Hippocampal formation (tissue), 2 donors: Measurements from ENCODE around the gene ODAD4.
"Not testable (repeated sequence)": the region's sequence is repeated elsewhere in the genome, so short reads cannot be mapped to it uniquely, and the experiment has no call there.

Experiments used
- DNase-seq, 2 donors: peaks; one replicate each; lab custom pipeline; 2025; lab: John Stamatoyannopoulos, UW

ODAD4 gene

DNA sequence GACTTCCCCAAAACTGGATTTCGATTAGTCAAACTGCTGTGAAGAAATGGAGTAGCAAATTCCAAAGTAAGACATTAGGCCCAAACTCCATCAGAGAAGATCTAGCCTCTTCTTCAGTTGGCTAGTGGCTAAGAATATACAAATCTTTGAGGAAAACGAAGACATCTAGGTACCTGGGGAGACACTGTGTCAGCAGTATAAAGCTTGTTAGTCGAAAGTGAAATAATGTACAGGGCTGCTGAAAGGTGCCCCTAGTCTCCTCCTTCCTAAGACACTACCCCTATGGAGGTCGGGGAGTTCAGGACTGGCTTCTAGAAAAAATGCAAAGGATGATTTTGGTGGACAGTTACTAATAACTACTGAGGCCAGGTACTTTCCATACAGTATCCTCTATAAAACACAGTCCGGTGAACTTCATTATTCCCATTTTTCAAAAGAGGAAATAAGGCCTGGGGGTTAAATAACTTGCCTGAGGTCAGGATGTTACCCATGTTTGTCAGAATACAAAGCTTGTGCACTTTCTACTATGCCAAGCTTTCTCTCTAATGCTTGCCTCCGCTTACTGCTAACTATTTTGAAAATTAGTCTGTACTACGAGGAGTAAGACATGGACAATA, 71.9 kb downstream of the ODAD4 start:
- DNase-seq, result no peak

- DNase-seq, result peak in 1 of 2 donors; percentile 50
Measured at GRCh38 chr17:42002792-42003301, 72.4 kb downstream of the ODAD4 start.

- no peak for DNase-seq
Measured at GRCh38 chr17:42005166-42005565, 74.7 kb downstream of the ODAD4 start.

- peak; percentile 72 to 84 for DNase-seq
Measured at GRCh38 chr17:42009170-42009569, 78.8 kb downstream of the ODAD4 start.

DNA sequence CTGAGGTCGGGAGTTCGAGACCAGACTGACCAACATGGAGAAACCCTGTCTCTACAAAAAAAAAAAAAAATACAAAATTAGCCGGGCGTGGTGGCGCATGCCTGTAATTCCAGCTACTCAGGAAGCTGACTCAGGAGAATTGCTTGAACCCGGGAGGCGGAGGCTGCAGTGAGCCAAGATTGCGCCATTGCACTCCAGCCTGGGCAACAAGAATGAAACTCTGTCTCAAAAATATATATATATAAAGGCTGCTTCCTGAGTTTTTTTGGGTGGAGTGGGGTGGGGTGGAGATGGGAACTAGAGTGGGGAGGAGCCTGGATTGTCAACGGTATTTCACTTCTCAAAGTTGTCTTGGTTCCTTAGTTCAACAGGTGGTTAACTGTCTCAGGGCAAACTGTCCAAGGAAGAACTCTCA, 79.9 kb downstream of the ODAD4 start:
- not testable (repeated sequence) for DNase-seq

DNA sequence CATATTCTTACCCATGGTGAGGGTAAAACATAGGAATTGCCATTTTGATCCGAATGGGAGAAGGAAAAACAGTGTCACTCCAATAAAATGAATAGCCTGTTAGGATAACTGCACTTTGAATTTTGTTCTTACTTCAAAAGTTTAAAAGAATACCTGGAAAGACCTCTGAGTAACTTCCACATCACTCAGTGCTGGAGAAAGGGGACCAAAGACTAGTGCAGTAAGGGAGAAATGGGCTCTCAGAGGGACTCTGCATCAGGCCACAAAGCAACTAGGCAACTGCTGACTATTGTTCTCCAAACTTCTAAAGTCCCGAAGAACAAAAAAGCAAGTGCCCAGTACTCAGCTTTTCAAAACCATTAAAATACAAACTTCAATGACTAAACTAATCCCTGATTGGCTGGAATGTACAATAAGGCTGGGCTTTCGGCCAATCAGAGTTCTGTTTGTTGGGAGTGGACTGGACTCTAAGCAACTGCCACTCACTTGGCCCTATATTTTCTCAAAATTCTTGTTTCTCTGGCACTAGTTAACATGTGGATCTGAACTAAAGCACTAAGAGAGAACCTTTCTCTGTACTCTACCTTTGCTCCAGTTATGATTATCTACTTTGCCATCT, 80.6 kb downstream of the ODAD4 start:
- no peak for DNase-seq

DNA sequence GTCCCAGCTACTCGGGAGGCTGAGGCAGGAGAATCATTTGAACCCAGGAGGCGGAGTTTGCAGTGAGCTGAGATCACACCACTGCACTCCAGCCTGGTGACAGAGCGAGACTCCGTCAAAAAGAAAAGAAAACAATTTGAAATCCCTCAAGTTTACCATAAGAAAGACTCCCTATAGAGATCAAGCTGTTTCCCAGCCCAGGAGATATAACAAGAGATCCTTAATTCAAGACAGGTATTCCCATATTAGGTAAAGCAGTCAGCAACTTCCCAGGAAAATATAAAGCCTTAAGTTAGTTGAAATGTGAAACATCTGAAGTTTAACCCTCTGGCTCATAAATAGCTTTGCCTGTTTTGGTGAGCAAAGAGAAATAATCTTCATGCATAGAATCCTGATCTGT, 81.9 kb downstream of the ODAD4 start:
- not testable (repeated sequence) for DNase-seq

DNA sequence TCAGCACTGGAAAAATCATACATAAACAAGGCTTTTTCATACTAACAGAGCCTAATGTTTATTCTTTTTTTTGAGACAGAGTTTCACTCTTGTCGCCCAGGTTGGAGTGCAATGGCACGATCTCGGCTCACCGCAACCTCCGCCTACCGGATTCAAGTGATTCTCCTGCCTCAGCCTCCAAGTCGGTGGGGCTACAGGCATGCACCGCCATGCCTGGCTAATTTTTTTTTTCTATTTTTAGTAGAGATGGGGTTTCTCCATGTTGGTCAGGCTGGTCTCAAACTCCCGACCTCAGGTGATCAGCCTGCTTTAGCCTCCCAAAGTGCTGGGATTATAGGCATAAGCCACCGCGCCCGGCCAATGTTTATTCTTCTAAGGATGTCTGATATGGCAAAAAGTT, 83.3 kb downstream of the ODAD4 start:
- DNase-seq, result not testable (repeated sequence)
